GM12872 (cell line): ENCODE data around the gene CXCL9.

Source experiments
- CTCF ChIP-seq: IDR thresholded peaks from 3 replicates; pipeline ENCODE4 v1.5.1; 2011; ENCODE audit warnings: low read depth, mild to moderate bottlenecking, low read length, moderate library complexity; ENCODE audit not compliant: insufficient read depth

CXCL9 gene

GRCh38 chr4:76003035-76003434 is 4.3 kb downstream of the CXCL9 start:
- TF ChIP-seq CTCF, result no peak

DNA sequence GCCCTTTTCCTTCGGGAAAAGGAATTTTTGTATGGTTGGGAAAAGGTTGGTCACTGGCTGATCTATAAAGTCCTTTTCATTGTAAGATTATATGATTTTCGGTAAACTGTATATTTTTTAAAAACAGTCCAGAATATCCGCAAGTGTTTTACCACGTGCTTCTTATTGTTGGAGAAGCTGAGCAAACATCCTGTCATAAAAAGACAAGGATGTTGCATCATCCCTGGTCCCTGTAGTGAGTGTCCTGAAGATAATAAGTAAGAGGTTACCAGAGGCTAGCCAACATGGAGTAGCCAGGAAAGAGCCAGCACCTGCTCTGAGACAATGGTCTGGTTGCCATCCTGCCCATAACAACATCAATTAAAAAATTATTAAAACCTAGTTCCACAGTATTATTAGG is 5.1 kb downstream of the CXCL9 start:
- no peak for TF ChIP-seq CTCF

- no peak for TF ChIP-seq CTCF
These were observed 5.6 kb downstream of the CXCL9 start for GRCh38 chr4:76001700-76002099.

- no peak for TF ChIP-seq CTCF
These were observed 7.0 kb downstream of the CXCL9 start for GRCh38 chr4:76000279-76000678.

- TF ChIP-seq CTCF, result no peak
These were observed 9.4 kb downstream of the CXCL9 start for GRCh38 chr4:75997946-75998345.

DNA sequence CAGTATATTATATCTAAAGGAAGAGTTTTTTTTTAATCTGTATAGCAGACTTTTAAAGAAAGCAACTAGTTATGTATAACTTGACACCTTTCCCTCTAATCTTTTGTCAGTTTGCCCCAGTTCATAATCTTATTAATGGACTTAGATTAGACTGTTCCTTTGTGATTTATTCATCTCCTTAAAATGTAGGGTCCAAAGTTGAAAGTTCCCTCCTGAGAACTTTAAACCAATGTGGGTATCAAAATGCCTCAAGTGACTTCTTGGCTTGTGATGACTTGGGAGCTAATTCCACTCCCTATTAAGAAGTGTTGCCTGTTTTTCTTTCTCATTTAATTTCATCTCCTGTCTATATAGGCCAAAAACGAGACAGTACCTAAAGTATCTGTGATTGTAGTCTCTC is 10.2 kb downstream of the CXCL9 start:
- TF ChIP-seq CTCF, result no peak

DNA sequence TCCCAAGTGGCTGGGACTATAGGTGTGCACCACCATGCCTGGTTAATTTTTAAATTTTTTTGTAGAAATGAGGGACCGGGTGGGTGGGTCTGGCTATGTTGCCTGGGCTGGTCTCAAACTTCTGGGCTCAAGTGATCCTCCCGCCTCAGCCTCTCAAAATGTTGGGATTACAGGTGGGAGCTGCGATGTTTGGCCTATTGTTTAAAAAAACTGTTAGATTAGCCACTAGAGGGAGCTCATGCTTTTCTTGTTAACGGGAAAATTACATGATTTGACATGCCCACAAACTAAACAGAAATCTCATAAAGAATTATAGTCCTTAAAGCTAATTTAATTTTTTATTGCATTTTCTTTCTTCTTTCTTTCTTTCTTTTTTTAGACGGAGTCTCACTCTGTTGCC is 11.6 kb downstream of the CXCL9 start:
- TF ChIP-seq CTCF, result peak; percentile 46; the same call in 2 of the 3 replicates

GRCh38 chr4:75992462-75992861 is 14.8 kb downstream of the CXCL9 start:
- no peak for TF ChIP-seq CTCF
